Kidney (tissue), 14 donors: ENCODE measurements around the gene ILK. TPM values are rescaled to one million over a fixed set of nuclear protein-coding genes. Genes with fewer than 3 reads are reported as not detected.

Source experiments
- DNase-seq, 5 donors: peaks; one replicate each; pipeline ENCODE4 v3.0.0-alpha.2; 2013 to 2020
- FAIRE-seq: peaks from 2 replicates; lab custom pipeline; 2012; peaks lifted over from hg19 to GRCh38; lab: Jason Lieb, UNC
- H3K27ac ChIP-seq, 2 donors: one replicate each; pipeline ENCODE4 v1.7.0; 2013; ENCODE audit warnings: low read depth in 2 of 2, low read length in 2 of 2, inconsistent platforms in 1 of 2
- H3K27me3 ChIP-seq: one replicate; pipeline ENCODE4 v1.7.1; 2013; ENCODE audit warnings: low read length, inconsistent platforms; ENCODE audit not compliant: control insufficient read depth, insufficient read depth
- H3K36me3 ChIP-seq, 3 donors: one replicate each; pipeline versions ENCODE4 v1.7.0 to v1.7.1; 2013; ENCODE audit warnings: low read length in 3 of 3, control low read depth in 1 of 3, inconsistent platforms in 1 of 3; ENCODE audit not compliant: insufficient read depth in 3 of 3, control insufficient read depth in 2 of 3
- H3K4me1 ChIP-seq, 3 donors: one replicate each; pipeline versions ENCODE4 v1.7.0 to v1.7.1; 2013; ENCODE audit warnings: low read length in 3 of 3, inconsistent platforms in 1 of 3, low read depth in 1 of 3; ENCODE audit not compliant: control insufficient read depth in 2 of 3, insufficient read depth in 2 of 3
- H3K4me3 ChIP-seq, 3 donors: one replicate each; pipeline versions ENCODE4 v1.7.0 to v1.8.1; 2013; ENCODE audit warnings: low read length in 3 of 3, control low read depth in 1 of 3, inconsistent platforms in 1 of 3
- H3K9ac ChIP-seq, 3 donors: one replicate each; pipeline versions ENCODE4 v1.7.0 to v1.7.1; 2013; ENCODE audit warnings: low read length in 3 of 3, control low read depth in 1 of 3, inconsistent platforms in 1 of 3
- H3K9me3 ChIP-seq, 3 donors: one replicate each; pipeline versions ENCODE4 v1.7.0 to v1.7.1; 2013; ENCODE audit warnings: low read length in 3 of 3, control low read depth in 1 of 3, inconsistent platforms in 1 of 3; ENCODE audit not compliant: control insufficient read depth in 2 of 3, insufficient read depth in 1 of 3
- intact Hi-C: fragments of 100-400 bp; cut with DNase I; formaldehyde crosslinking; loops from one replicate; pipeline ENCODE4 v1.11.1; 2022
- polyA plus RNA-seq: library from polyadenylated mRNA; stranded (reverse); fragments of 350-450 nt; fragmentation: Illumina TruSeq; extraction: RNeasy Lipid Tissue Mini Kit (QIAGEN cat#74804); gene quantifications from one replicate; pipeline ENCODE4 v1.2.3, GENCODE V29; 2014; ENCODE audit warnings: low read depth, low replicate concordance; ENCODE audit not compliant: insufficient read depth
- total RNA-seq: library from RNA; stranded (reverse); fragmentation: NEBNext Ultra II Directional; extraction: Animal tissue kit (Norgen Biotek cat#: 25700); gene quantifications from one replicate; pipeline ENCODE4 v1.2.1, GENCODE V29; 2021
- TF ChIP-seq, protein P1 (sequence below): IDR thresholded peaks from 3 replicates; pipeline ENCODE4 v1.5.1; 2012; ENCODE audit warnings: mild to moderate bottlenecking, moderate library complexity, borderline replicate concordance; ENCODE audit not compliant: insufficient read depth; ENCODE audit errors: extremely low read depth
- donor health status: control.
- donor health status: control.
- donor health status: control.
- donor health status: control.
- donor health status: control.
- donor health status: DM: yes; HTN: yes; CAD: no.
- donor health status: Normal renal cell carcinoma (clear cell type).

Gene ILK
- total and polyA plus RNA-seq, 2 donors from 2014 or later: 149 to 170 TPM

- Histone ChIP-seq H3K36me3 (peaks cover 20 to 37% (median 27%) of the 10 kb centered on the region in 3 donors), H3K4me3 (peak overlapping the region in 2 of 3 donors; percentile 2 to 91), H3K4me1 (peaks cover 5 to 52% (median 28%) of the 10 kb centered on the region in 3 donors), H3K27ac (peak overlapping the region; percentile 82 to 90), H3K27me3 (no peaks in the 10 kb centered on the region), H3K9me3 (no peaks in the 10 kb centered on the region), H3K9ac (peak overlapping the region; percentile 6 to 91 (median 61))
- peak; percentile 96 to 98 (median 97) for DNase-seq
- TF ChIP-seq, protein P1, sequence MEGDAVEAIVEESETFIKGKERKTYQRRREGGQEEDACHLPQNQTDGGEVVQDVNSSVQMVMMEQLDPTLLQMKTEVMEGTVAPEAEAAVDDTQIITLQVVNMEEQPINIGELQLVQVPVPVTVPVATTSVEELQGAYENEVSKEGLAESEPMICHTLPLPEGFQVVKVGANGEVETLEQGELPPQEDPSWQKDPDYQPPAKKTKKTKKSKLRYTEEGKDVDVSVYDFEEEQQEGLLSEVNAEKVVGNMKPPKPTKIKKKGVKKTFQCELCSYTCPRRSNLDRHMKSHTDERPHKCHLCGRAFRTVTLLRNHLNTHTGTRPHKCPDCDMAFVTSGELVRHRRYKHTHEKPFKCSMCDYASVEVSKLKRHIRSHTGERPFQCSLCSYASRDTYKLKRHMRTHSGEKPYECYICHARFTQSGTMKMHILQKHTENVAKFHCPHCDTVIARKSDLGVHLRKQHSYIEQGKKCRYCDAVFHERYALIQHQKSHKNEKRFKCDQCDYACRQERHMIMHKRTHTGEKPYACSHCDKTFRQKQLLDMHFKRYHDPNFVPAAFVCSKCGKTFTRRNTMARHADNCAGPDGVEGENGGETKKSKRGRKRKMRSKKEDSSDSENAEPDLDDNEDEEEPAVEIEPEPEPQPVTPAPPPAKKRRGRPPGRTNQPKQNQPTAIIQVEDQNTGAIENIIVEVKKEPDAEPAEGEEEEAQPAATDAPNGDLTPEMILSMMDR: no peak
- intact Hi-C loops: no loop called here
- FAIRE-seq: peak; percentile 76
Measured at GRCh38 chr11:6606471-6607189, 3.1 kb downstream of the ILK start.

DNA sequence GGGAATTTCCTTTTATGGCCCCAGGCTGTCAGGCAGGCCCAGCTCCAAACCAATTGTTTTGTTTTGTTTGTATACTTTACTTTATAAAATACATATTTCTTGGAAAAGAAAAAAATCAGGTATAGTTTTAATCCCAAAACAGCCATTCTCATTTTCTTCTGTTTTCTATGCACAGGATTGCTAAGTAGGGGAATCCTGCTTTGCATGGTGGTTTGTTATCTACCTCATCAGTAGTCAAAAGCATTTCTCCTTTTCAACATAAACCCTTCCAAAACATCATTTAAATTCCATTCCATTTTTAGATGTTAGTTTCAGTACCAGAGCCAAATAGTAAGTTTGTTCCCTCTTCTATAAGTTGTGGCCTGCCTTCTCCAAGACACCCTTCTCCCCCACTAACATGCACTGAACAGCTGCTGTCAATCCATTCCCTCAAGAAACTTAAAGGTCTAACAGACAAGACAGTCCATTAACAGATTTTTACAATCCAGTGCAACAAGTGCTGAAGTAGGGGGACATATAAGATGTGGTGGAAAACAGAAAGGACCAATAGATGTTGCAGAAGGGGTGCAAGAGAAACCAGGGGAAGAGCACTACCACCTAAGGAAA is 3.7 kb downstream of the ILK start:
- peaks cover 20 to 37% (median 27%) of the 10 kb centered on the region in 3 donors for H3K36me3 ChIP-seq
- DNase-seq (peak in 3 of 5 donors; percentile 5 to 62 (median 23)), FAIRE-seq (no peak)
- peaks cover 5 to 45% (median 28%) of the 10 kb centered on the region in 3 donors for H3K4me1 ChIP-seq
- no peaks in the 10 kb centered on the region for H3K9me3 ChIP-seq
- TF ChIP-seq, protein P1: no peak
- peak overlapping the region; percentile 47 to 88 for H3K27ac ChIP-seq
- no peaks in the 10 kb centered on the region for H3K27me3 ChIP-seq
- peak overlapping the region; percentile 4 to 71 (median 15) for H3K9ac ChIP-seq
- intact Hi-C loops: no loop called here
- H3K4me3 ChIP-seq: peak overlapping the region in 2 of 3 donors; percentile 0 to 26

DNA sequence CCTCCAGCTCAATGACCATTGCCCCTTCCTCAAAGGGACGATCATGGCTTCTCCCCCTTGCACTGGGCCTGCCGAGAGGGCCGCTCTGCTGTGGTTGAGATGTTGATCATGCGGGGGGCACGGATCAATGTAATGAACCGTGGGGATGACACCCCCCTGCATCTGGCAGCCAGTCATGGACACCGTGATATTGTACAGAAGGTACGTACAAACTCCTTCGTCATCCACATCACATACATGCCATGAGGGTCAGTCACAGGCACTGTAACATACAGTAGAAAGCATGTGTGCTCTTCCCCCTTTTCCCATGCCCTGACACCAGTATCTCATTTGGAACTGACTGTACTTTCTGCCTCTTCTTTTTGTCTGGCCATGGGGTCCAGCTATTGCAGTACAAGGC is 4.4 kb downstream of the ILK start:
- peaks cover 5 to 44% (median 31%) of the 10 kb centered on the region in 3 donors for H3K4me1 ChIP-seq
- peaks cover 20 to 37% (median 27%) of the 10 kb centered on the region in 3 donors for H3K36me3 ChIP-seq
- intact Hi-C loops: no loop called here
- peak overlapping the region in 1 of 3 donors; percentile 4 for H3K9ac ChIP-seq
- H3K9me3 ChIP-seq: no peaks in the 10 kb centered on the region
- H3K4me3 ChIP-seq: no peak overlapping the region
- peak overlapping the region in 1 of 2 donors; percentile 88 for H3K27ac ChIP-seq
- H3K27me3 ChIP-seq: no peaks in the 10 kb centered on the region
- DNase-seq: peak in 3 of 5 donors; percentile 5 to 51 (median 45)
- FAIRE-seq: no peak
- TF ChIP-seq, protein P1: no peak
